GM19455 (cell line): ENCODE measurements around the gene RTN4R.

Experiments
- ATAC-seq: cut with Tn5 transposase; IDR thresholded peaks from one replicate; pipeline ENCODE4 v1.9.1; 2021; ENCODE audit not compliant: unreplicated experiment

The RTN4R gene

DNA sequence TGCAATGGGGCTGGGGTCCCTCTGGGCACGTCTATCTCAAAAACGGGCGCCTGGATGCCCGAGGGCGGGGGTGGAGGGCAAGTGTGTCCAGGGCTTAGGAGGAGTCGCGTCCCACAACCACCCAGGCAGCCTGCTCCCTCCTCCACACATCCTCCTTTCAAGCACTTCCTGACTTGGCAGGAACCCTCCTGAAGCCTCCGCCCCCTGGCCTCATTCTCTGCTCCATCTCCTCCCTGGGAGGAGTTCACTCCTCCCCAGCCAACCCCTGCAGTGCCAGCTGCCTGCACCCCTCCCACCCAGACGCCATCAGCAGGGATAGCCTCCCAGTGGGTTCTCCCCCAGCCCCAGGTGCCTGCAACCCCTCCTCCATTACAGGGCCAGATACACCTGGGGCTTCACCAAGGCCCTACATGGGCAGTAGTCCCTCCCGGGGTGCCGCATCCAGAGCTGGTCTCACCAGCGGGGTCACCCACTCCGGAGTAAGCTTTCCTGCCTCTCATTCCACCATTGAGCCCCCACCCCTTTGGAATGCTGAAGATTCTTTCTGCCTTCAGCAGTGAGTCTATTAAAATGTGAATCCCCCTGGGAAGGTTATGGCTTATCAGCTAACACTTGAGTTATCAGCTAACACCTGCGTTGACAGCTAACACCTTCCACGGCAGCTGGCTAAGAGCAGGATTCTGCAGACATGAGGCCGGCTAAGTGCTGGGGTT lies 24.4 kb downstream of the RTN4R start:
- ATAC-seq: no peak

DNA sequence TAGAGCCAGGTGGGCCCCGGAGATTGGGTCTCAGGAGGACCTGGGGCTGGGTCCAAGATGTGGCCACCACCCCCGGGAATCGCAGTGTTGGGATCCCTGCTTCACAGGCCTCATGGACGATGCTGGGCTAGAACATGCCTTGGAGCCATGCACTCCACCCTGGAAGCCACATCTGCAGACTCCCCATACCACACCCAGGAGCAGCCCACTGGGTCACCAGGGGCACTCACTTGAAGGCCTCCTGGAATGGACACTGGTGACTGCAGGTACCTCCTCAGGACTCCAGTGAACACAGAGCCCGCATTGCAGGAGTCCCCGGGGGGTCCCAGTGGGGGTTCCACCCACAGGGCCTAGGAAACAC lies 25.0 kb downstream of the RTN4R start:
- ATAC-seq: no peak

DNA sequence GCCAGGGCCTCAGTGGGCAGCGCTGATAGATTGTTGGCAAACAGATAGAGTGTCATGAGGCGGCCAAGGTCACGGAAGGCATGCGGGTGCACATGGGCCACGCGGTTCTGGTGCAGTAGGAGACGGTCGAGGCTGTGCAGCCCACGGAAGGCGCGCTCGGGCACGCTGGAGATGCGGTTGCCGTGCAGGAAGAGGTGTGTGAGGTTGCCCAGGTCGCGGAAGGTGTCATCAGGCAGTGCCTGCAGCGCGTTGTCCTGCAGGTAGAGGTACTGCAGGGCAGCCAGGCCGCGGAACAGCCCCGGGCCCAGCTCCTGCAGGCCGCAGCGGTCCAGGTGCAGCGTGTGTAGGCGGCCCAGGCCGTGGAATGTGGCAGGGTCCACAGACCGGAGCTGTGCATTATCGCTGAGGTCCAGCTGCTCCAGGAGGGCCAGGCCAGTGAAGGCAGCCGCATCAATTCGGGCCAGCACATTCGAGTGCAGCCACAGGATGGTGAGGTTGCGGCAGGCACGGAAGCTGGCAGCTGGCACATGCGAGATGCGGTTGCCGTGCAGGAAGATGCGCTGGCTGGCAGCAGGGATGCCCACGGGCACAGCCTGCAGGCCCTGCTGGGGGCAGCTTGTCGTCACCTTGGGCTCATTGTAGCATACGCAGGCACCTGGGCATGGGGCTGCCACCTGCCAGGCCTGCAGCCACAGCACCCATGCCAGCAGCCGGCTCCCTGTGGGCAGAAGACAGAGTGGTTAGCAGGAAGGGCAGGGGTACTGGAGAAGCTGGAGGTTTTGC lies 25.5 kb downstream of the RTN4R start:
- ATAC-seq: no peak

DNA sequence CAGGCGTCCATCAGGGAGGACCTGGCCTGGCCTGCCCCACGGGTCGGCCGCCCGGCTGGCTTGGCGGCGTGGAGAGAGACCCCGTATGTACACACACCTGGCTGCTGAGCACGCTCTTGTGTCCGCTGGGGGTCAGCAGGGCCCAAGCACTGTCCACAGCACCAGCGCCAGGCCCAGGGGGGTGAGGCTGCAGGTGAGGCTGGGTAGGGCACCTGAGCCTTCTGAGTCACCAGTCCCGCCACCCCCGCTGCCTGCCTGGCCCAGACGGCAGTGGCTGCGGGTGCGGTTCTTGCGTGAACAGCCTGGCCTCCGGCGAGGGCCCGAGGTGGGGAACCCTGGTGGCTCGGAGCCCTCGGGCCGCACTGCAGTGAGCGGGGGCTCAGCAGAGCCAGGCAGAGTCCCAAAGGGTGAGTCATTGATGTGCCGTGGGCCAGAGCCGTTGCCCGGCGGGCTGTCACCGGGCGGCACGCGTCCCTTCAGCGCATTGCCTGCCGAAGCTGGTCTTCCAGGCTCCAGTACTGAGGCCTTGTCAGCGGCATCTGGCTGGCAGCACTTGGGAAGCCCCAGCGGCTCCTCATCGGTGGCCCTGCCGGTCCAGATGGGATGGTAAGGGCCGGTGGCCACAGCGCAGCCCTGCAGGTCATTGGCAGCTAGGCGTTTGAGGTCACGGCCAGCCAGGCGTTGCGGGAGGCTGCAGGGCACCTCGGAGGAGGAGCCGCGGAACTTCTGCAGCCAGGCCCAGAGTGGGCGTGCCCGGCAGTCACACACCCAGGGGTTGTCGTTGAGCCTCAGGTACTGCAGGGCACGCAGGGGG lies 26.3 kb downstream of the RTN4R start:
- ATAC-seq: no peak

DNA sequence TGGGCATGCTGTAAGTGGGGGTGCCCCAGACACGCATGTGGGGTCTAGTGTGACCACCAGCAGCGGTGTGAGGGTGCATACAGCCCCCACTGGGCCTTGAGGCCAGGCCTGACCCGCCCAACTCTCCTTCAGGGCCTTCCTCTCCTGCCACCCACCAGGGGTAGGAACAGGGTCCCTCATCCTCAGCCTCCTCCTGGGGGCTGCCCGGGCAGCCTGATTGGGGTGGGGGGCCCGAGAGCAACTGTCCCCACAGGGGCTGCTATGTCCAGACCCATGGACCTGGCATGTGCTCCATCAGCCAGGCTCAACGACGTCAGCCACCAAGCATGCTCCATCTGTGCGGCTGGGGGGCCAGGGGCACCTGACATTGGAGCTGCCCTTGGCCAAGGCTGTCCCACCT lies 27.2 kb downstream of the RTN4R start:
- ATAC-seq: no peak

DNA sequence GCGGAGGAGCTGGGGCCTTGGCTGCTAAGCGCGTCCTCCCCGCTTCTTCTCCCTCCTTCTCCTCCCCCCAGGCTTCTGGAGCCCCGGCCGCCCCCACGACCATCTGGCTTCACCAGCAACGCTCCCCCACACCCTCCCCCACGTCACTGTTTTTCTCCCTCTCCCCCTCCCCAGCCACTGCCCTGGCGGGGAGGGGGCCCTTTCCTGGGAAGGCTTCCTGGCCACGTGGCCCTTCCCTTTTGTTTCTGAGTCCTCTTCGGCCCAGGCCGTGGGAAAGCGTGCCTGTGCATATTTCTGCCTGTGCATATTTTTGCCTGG lies 27.7 kb downstream of the RTN4R start:
- ATAC-seq: no peak

DNA sequence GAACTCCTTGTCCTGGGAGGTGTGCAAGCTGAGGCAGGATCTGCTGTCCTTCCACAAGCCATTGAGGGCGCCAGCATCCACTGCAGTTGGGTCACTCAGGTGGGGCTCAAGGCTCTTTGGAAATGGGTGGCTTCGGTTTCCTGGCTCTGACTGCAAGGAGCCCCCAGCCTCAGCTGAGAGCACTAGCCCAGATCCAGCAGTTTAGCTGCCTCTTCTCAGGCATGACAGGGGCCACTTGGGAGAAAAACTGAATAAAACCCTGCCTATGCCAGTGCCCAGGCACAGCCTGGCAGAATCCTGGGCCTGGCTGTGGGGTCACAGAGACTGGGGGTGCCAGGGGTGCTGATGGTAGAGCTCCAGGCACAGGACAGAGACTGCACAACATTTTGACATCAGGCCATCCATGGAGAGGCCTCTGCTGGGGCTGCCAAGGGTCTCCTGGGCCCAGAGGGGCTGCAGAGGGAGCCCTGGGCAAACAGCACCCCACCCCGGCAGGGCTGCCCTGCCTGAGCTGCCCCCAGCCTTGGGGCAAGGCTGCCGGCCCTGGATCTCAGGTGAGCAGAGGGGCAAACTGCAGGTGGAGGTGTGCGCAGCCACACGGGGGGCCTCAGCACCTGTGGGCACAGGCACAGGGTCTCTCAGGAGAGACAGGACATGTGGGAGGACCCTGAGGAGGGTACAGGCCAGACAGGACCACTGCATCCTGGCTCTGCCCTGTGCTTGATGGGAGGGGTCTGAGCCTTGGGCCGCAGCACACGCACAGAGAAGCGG lies 28.3 kb downstream of the RTN4R start:
- ATAC-seq: no peak

DNA sequence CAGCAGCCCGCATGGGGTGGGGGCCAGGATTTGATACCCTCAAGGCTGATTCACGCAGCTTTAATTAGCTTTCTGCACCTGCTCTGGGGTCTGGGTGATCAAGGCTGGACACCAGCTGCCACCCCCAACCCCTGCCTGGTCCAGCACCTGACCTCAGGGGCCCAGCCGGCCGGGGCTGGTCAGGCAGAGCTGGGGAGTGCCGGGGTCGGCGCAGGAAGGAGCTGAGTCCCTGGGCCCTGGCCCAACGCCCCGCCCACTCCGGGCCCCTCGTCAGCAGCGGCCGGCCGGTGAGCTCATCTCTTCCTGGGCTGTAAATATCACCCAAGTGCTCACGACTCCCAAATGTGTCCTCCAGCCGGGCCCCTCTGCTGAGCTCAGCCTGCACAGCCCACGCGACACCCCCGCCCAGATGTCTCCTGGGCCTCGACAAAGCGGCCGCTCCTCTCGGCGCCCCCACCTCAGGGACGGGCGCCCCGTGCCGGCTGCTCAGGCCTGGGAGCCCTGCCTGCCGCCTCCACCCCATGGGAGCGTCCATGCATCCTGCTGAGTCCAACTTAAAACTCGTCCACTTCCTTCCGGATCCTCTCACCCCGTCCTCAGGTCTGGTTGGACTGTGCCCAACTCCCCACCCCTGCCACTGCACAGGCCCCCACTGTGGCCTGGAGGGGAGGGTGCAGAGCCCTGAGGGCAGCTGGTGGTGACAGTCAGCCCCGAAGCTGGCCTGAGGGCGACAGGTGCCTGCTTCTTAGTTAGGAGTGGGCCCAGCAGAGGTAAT lies 29.0 kb downstream of the RTN4R start:
- no peak for ATAC-seq

DNA sequence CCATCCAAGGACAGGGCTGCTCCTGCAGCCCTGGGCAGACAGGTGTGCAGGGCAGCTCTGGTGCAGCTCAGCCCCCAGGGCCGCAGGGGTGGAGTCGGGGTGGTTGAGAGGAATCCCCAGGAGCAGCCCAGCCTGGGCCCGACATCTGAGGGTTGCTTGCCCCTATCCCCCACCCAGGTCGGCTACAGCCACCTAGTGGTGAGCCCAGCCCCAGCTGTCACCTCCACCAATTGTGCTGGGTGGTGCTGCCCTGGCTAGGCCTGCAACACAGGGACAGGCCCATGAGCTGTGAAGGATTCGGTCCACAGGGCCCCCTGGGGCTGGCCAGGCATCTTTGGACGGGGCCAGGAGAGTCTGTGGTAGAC lies 29.6 kb downstream of the RTN4R start:
- ATAC-seq: no peak

DNA sequence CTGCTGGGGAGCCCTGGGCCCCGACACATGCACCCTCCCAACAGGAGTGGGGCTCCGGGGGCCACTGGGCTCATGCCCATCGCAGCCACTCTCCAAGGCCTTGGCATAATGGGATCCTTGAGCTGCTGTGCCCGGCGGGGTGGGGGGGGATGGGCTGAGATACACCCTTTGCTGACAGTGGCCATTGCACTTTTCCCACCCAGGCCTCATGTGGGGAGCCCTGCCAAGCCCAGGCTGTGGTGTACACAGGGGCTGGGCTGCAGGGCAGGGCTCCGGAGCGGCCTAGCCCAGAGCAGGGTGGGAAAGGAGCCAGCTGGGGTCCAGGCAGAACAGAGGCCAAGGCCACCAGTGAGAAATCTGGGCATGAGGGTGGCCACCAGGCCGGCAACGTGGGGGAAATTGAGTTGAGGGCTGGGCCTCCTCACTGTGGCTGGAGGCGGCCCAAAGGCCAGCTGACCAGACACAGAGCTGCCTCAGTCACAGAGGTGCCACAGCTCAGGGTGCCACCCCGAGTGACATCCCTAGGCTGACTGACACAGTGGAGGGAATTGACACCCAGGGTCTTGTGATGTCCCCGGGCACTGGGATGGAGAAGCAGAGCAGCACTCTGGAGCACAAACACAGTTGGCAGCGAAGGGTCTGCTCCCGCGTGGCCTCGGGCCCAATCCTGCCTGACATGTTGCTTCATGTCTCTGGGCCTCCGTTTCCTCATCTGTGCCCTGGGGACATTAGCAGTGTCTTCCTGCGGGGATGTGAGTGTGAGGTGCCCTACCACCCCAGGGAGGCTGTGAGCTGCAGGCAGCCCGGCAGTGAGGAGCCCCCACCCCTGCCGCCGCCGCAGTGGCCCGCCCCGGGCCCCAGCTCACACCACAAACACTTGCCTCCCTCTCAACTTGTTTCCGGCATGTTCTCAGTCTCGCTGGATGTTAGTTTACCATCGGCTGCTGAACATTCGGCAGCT lies 30.4 kb downstream of the RTN4R start:
- no peak for ATAC-seq

DNA sequence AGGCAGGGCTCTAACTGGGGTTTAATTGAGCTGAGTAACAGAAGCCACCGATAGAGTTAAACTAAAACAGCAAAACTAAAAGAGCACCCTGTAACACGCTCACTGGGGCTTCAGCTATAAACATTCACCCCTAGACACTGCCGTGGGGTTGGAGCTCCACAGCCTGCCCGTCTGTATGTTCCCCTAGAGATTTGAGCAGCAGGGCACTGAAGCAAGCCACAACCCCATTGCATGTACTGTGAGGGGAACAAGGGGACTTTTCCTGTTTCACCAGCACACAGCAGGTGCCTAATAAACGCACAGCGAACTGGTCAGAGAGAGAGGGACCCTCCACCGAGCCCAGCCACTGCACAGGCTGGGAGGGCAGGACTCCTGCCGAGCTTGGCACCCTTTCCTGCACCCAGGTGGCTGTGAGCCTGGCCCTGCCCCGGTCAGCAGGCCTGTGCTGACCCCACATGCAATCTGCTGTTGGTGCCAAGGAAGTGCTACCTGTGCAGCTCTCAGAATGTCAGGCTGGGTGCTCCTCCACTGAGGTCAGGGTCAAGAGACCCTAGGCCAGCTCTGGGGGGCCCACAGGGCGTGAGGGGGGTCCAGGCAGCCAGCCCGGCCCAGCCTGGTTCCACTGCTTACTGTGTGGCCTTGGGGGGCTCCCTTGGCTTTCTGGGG lies 31.9 kb downstream of the RTN4R start:
- ATAC-seq: no peak

DNA sequence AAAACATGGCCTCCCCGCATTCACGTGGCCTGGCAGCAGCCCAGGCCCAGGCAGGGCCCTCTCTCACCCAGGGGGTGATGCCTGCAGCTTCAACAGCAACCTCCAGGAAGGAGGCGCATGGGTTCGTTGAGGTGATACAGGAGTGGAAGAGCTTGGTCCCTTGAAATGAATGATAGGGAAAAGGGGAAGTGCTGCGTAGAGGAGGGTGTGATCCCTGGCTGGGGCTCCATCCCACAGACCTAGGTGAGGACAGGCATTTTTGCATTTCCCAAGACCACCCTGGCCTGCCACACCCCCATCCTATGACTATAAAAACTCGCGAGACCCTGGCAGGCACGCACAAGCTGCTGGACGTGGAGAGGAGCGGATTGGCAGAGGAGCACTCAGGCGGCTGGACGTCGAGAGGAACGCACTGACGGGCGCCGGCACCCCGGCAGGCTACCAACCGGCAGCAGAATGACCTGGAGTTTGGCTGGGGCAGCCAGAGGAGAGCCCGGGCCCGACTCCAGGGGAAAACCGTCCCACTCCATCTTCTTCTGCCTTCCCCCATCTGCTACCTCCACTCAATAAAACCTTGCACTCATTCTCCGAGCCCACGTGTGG lies 32.6 kb downstream of the RTN4R start:
- no peak for ATAC-seq

DNA sequence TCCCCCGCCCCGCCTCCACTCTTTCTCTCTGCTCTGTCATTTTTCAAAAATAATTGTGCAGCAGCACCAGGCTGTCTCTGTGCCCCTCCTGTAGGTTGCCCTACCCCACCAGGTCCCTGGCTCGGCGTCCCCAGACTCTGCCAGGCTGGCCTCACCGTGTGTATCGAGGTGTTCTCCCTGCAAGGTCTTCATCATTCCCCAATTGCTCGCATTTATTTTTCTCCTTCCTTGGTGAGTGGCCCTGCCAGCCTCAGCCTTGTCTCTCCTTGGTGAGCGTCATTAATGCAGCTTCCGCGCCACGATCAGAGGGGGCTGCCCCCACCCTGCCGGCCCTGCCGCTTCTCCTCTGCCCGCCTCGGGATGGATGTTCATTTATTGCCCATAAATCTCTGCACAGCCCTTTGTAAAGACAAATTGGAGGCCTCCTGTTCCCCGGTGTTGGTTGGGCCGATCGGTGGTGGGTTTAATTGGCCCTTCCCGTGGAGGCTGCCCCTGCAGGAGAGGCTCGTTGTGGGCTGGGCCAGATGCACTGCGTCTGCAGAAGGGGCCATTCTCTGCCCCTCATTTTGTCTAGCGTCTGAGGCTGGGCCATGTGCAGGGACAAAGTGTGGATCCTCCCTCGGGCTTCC lies 33.2 kb downstream of the RTN4R start:
- ATAC-seq: no peak

DNA sequence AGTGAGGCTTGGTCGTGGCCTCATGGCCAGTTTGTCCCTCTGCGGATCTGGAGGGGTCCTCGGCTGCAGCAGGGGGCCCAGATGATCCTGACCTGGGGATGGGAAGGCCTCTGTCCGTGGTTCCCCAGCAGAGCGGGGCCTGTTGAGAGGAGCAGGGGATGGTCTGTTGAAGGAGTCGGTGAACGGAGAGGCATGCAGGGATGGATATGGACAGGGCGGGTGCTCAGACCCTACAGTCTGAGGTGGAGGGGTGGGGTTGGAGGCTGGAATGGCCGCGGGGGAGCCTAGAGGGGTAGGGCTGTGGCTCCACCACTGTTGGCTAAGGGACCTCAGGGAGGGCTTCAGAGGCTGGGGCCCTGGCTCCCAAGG lies 33.8 kb downstream of the RTN4R start:
- no peak for ATAC-seq

DNA sequence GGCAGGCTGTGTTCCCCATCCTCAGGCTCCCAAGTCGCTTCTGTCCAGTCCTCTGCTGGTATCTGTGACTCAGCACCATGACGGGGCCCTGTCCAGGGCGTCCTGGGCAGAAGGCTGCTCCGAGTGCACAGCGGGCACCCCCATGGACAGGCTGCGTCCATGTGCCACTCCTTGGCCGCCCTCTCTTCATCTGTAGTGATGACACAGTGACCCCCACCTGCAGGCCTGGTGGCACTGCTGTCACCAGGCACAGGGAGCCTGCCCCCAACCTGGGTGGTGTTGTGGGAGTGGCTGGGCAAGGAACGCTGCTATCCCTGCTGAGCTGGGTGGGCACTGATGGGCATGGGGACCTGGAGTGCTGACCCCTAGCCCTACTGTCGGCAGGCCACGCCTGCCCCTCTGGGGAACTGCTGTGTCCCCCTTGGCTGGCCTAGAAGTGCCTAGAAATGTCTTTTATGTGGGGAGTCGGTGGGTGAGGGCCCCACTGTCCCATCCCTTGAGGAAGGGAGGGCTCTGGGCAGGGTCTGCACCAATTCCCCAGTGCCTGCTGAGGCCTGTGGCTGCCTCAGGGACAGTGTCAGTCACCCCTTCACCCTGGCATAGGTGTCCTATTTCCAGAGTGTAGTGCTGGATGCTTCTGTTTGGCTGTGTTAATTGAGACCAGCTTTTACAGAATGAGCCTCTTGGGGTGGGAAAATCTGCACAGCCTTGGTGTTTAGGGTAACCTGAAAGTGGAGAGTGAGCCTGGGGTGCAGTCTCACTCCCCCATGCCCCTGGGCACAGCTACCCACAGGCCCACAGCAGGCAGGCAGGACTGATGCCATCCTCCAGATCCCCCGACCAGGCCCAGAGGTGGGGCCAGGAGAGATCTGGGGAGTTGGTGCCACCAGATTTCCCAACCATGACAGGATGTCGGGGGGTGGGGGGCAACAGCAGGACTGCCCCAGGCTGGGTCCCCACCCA lies 34.5 kb downstream of the RTN4R start:
- no peak for ATAC-seq

DNA sequence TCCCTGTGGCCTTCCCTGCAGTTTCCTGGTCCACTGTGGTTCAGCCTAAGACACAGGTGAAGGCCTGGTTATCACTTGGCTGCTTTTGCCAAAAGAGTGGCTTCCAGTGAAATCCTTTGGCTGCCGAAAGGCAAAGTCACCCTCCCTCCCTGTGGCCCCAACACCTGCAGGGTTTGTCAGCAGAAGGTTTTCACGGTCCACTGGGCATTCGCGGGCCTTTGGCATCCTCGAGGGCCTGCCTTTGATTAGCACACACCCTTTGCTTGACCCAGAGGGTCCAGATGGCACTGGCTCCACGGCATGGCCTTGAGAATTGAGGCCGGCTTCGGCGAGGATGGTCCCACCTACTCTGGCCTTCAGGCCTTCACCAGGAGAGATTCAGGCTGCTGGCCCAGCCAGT lies 35.3 kb downstream of the RTN4R start:
- ATAC-seq: no peak

DNA sequence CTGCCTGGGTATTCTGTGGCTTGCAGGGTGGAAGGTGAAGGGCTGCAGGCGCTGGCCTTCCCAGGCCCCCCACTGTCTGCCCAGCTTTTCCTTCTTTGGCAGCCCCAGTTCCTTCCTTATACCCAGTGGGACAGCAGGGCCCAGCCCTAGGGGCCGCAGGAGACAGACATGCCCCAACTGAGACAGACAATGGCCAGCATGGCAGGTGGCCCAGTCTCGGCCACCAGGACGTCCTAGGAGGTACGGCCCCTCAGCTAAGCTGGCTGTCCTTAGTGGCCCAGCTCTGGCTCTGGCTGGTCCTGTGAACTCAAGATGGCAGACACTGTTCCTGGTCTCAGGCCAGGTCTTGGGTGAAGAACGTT lies 35.9 kb downstream of the RTN4R start:
- no peak for ATAC-seq
